Osteoblast (primary cell): ENCODE data around the gene EXO1. TPM values are rescaled to one million over a fixed set of nuclear protein-coding genes. Genes with fewer than 3 reads are reported as not detected.

Experiments used
- DNase-seq: peaks from one replicate; pipeline ENCODE4 v3.0.0; 2011; ENCODE audit warnings: low spot score, mixed read lengths; ENCODE audit not compliant: insufficient read length; ENCODE audit errors: missing footprints
- H2AFZ ChIP-seq: 2 replicates; pipeline ENCODE4 v1.6.0; 2011; ENCODE audit warnings: mild to moderate bottlenecking, low read length
- H3K27ac ChIP-seq: 2 replicates; pipeline ENCODE4 v1.5.1; 2011; ENCODE audit warnings: mild to moderate bottlenecking, low read depth, low read length, moderate library complexity
- H3K27me3 ChIP-seq: 2 replicates; pipeline ENCODE4 v1.6.0; 2012; ENCODE audit warnings: mild to moderate bottlenecking, control low read depth, inconsistent platforms, low read length, moderate library complexity; ENCODE audit not compliant: insufficient read depth
- H3K36me3 ChIP-seq: 2 replicates; pipeline ENCODE4 v1.5.1; 2011; ENCODE audit warnings: mild to moderate bottlenecking, low read length, control low read depth, moderate library complexity; ENCODE audit not compliant: insufficient read depth
- H3K4me1 ChIP-seq: 2 replicates; pipeline ENCODE4 v1.5.1; 2011; ENCODE audit warnings: mild to moderate bottlenecking, low read length, control low read depth, moderate library complexity; ENCODE audit not compliant: insufficient read depth
- H3K4me2 ChIP-seq: 2 replicates; pipeline ENCODE4 v1.6.0; 2011; ENCODE audit warnings: mild to moderate bottlenecking, low read length; ENCODE audit not compliant: insufficient read depth
- H3K4me3 ChIP-seq: fragments of 200-600 bp; sonication (generic); 3 replicates; pipeline ENCODE4 v1.5.1; 2012; ENCODE audit warnings: mild to moderate bottlenecking, low read length, inconsistent platforms; ENCODE audit not compliant: insufficient read depth
- H3K79me2 ChIP-seq: 2 replicates; pipeline ENCODE4 v1.6.0; 2012; ENCODE audit warnings: mild to moderate bottlenecking, low read length, control low read depth, inconsistent platforms; ENCODE audit not compliant: insufficient read depth
- H3K9me3 ChIP-seq: 2 replicates; pipeline ENCODE4 v1.5.1; 2011; ENCODE audit warnings: low read depth, low read length, control low read depth
- H4K20me1 ChIP-seq: 2 replicates; pipeline ENCODE4 v1.6.0; 2012; ENCODE audit warnings: mild to moderate bottlenecking, low read length, control low read depth; ENCODE audit not compliant: insufficient read depth
- CTCF ChIP-seq: IDR thresholded peaks from 2 replicates; pipeline ENCODE4 v1.5.1; 2011; ENCODE audit warnings: mild to moderate bottlenecking, low read depth, low read length, moderate library complexity; ENCODE audit errors: extremely low read depth
- total RNA-seq: library from RNA; depleted of rRNA; stranded (reverse); fragments of >200 nt; gene quantifications from 2 replicates; pipeline ENCODE4 v1.2.3, GENCODE V29; 2012

EXO1 gene
- total RNA-seq, 1 donor: 1.8 TPM

- no peak overlapping the region for H2AFZ ChIP-seq
- no peak overlapping the region for H3K4me2 ChIP-seq
- H4K20me1 ChIP-seq: no peaks in the 10 kb centered on the region
- no peaks in the 10 kb centered on the region for H3K4me1 ChIP-seq
- no peak for TF ChIP-seq CTCF
- no peaks in the 10 kb centered on the region for H3K79me2 ChIP-seq
- H3K27me3 ChIP-seq: no peaks in the 10 kb centered on the region
- no peak for DNase-seq
- no peak overlapping the region for H3K27ac ChIP-seq
- H3K4me3 ChIP-seq: no peak overlapping the region
- H3K36me3 ChIP-seq: no peaks in the 10 kb centered on the region
- H3K9me3 ChIP-seq: no peaks in the 10 kb centered on the region
Observed at GRCh38 chr1:241808265-241808664, 39.7 kb upstream of the EXO1 start.

- H3K4me2 ChIP-seq: no peak overlapping the region
- TF ChIP-seq CTCF: no peak
- H3K79me2 ChIP-seq: no peaks in the 10 kb centered on the region
- no peaks in the 10 kb centered on the region for H3K36me3 ChIP-seq
- no peaks in the 10 kb centered on the region for H3K9me3 ChIP-seq
- no peak overlapping the region for H2AFZ ChIP-seq
- DNase-seq: no peak
- H4K20me1 ChIP-seq: no peaks in the 10 kb centered on the region
- no peak overlapping the region for H3K4me3 ChIP-seq
- H3K4me1 ChIP-seq: no peaks in the 10 kb centered on the region
- H3K27me3 ChIP-seq: no peaks in the 10 kb centered on the region
- H3K27ac ChIP-seq: no peak overlapping the region
Observed at GRCh38 chr1:241810769-241811405, 37.1 kb upstream of the EXO1 start.

- Histone ChIP-seq H3K36me3 (no peaks in the 10 kb centered on the region), H3K9me3 (no peaks in the 10 kb centered on the region), H4K20me1 (no peaks in the 10 kb centered on the region), H3K27me3 (peaks cover 3% of the 10 kb centered on the region), H3K79me2 (no peaks in the 10 kb centered on the region), H2AFZ (no peak overlapping the region), H3K4me1 (peaks cover 10% of the 10 kb centered on the region), H3K27ac (no peak overlapping the region), H3K4me3 (no peak overlapping the region), H3K4me2 (no peak overlapping the region)
- DNase-seq: no peak
- TF ChIP-seq CTCF: no peak
Observed at GRCh38 chr1:241813768-241814320, 34.2 kb upstream of the EXO1 start.

- Histone ChIP-seq H2AFZ (no peak overlapping the region), H3K4me1 (peaks cover 10% of the 10 kb centered on the region), H3K4me2 (no peak overlapping the region), H3K79me2 (no peaks in the 10 kb centered on the region), H3K4me3 (no peak overlapping the region), H3K36me3 (no peaks in the 10 kb centered on the region), H4K20me1 (no peaks in the 10 kb centered on the region), H3K27ac (no peak overlapping the region), H3K27me3 (peaks cover 3% of the 10 kb centered on the region), H3K9me3 (no peaks in the 10 kb centered on the region)
- no peak for TF ChIP-seq CTCF
- DNase-seq: no peak
Observed at GRCh38 chr1:241816008-241816407, 32.0 kb upstream of the EXO1 start.
